GM12878 (cell line): ENCODE results near the gene TINCR. TPM values are rescaled to one million over a fixed set of nuclear protein-coding genes. Genes with fewer than 3 reads are reported as not detected.

Experiments
- ATAC-seq: fragments of 200-7000 bp; cut with Tn5 transposase; 3 replicates; pipeline ENCODE4 v1.9.1; 2020; ENCODE audit warnings: mild to moderate bottlenecking, moderate library complexity
- Bru-seq: library from RNA; stranded (reverse); fragments of 400-500 nt; gene quantifications from one replicate; lab custom pipeline; 2021; lab: Mats Ljungman, UMichigan
- BruChase-seq, 2 experiments: library from RNA; stranded (reverse); fragments of 400-500 nt; gene quantifications; one replicate each; lab custom pipeline; 2021; lab: Mats Ljungman, UMichigan
- BruUV-seq: library from RNA; stranded (reverse); fragments of 400-500 nt; replicated peaks from 2 replicates; lab custom pipeline; 2021; lab: Mats Ljungman, UMichigan
- CTCF ChIA-PET: fragments of 300-600 bp; sonication (Branson Sonifier 250); formaldehyde crosslinking; extraction: SDS; loops from one replicate; lab custom pipeline; 2021; ENCODE audit warnings: inconsistent platforms; lab: Yijun Ruan, JAX
- POLR2A ChIA-PET: fragments of 350-600 bp; formaldehyde crosslinking; extraction: SDS; loops from one replicate; lab custom pipeline; 2021; ENCODE audit warnings: inconsistent platforms; lab: Charles Lee
- RAD21 ChIA-PET: fragments of 300-600 bp; sonication (Branson Sonifier 250); formaldehyde crosslinking; loops from one replicate; lab custom pipeline; 2023; ENCODE audit warnings: antibody characterized with exemption; ENCODE audit not compliant: unreplicated experiment; lab: Charles Lee
- SMC1A ChIA-PET: fragments of 300-600 bp; sonication (Branson Sonifier 250); formaldehyde crosslinking; loops from one replicate; lab custom pipeline; 2023; ENCODE audit not compliant: unreplicated experiment, uncharacterized antibody; lab: Charles Lee
- DNase-seq: peaks from one replicate; pipeline ENCODE4 v3.0.0-alpha.2; 2011; ENCODE audit warnings: low read depth, low spot score
- FAIRE-seq: peaks from 3 replicates; lab custom pipeline; 2011; peaks lifted over from hg19 to GRCh38; lab: Jason Lieb, UNC
- H2AFZ ChIP-seq: 2 replicates; pipeline ENCODE4 v1.6.0; 2011; ENCODE audit warnings: low read depth, low read length, control low read depth; ENCODE audit not compliant: control insufficient read depth
- H3K27ac ChIP-seq: 2 replicates; pipeline ENCODE4 v1.5.1; 2011; ENCODE audit warnings: control low read depth; ENCODE audit not compliant: control insufficient read depth, insufficient read depth
- H3K27me3 ChIP-seq, 2 experiments: replicated peaks in 1 of 2; 2 replicates each; pipeline versions ENCODE4 v1.6.0 to v1.6.1; 2011; ENCODE audit warnings: low read length in 1 of 2; ENCODE audit not compliant: control insufficient read depth in 2 of 2, insufficient read depth in 2 of 2
- H3K36me3 ChIP-seq, 2 experiments: 2 replicates each; pipeline ENCODE4 v1.5.1; 2011; ENCODE audit warnings: low read length in 1 of 2; ENCODE audit not compliant: control insufficient read depth in 2 of 2, insufficient read depth in 2 of 2
- H3K4me1 ChIP-seq: 2 replicates; pipeline ENCODE4 v1.6.1; 2011; ENCODE audit warnings: mild to moderate bottlenecking, low read length, moderate library complexity, mixed read lengths; ENCODE audit not compliant: control insufficient read depth, insufficient read depth
- H3K4me2 ChIP-seq: 2 replicates; pipeline ENCODE4 v1.6.0; 2011; ENCODE audit warnings: control low read depth; ENCODE audit not compliant: control insufficient read depth, insufficient read depth
- H3K4me3 ChIP-seq: fragments of 200-600 bp; sonication (generic); 2 replicates; pipeline ENCODE4 v1.5.1; 2016
- H3K79me2 ChIP-seq: 2 replicates; pipeline ENCODE4 v1.6.0; 2011; ENCODE audit warnings: low read length; ENCODE audit not compliant: control insufficient read depth, insufficient read depth
- H3K9ac ChIP-seq: 2 replicates; pipeline ENCODE4 v1.8.0; 2011; ENCODE audit warnings: low read length, control low read depth, mixed read lengths; ENCODE audit not compliant: control insufficient read depth, insufficient read depth
- H3K9me3 ChIP-seq: replicated peaks from 3 replicates; pipeline ENCODE4 v1.5.1; 2011; ENCODE audit warnings: mild to moderate bottlenecking, low read length; ENCODE audit not compliant: control insufficient read depth, insufficient read depth
- H4K20me1 ChIP-seq: 2 replicates; pipeline ENCODE4 v1.6.0; 2011; ENCODE audit not compliant: control insufficient read depth, insufficient read depth
- HDGF ChIP-seq: fragments of 450-650 bp; IDR thresholded peaks from 2 replicates; pipeline ENCODE4 v1.6.1; 2016; ENCODE audit warnings: antibody characterized with exemption
- IKZF2 ChIP-seq, 2 experiments: fragments of 450-650 bp; IDR thresholded peaks; 2 replicates each; pipeline ENCODE4 v1.6.1; 2017; ENCODE audit warnings: mild to moderate bottlenecking in 2 of 2, moderate library complexity in 2 of 2
- MEF2B ChIP-seq: fragments of 450-650 bp; IDR thresholded peaks from 2 replicates; pipeline ENCODE4 v1.6.1; 2018; ENCODE audit warnings: mild to moderate bottlenecking, moderate library complexity; ENCODE audit not compliant: partially characterized antibody, poor library complexity, severe bottlenecking
- NFYB ChIP-seq: IDR thresholded peaks from 2 replicates; pipeline ENCODE4 v1.6.1; 2011; ENCODE audit warnings: low read depth, mild to moderate bottlenecking, low read length, improper control_type of control experiment, moderate library complexity; ENCODE audit not compliant: insufficient read depth
- RBBP5 ChIP-seq: fragments of 200-600 bp; sonication (generic); conservative IDR thresholded peaks from 2 replicates; pipeline ENCODE4 v1.6.1; 2016
- SIX5 ChIP-seq: IDR thresholded peaks from 2 replicates; pipeline ENCODE4 v1.6.1; 2011; ENCODE audit warnings: mild to moderate bottlenecking, low read depth, low read length, moderate library complexity; ENCODE audit not compliant: severe bottlenecking
- SREBF1 ChIP-seq: IDR thresholded peaks from 2 replicates; pipeline ENCODE4 v1.6.1; 2012; ENCODE audit warnings: mild to moderate bottlenecking, low read length
- WRNIP1 ChIP-seq: IDR thresholded peaks from 2 replicates; pipeline ENCODE4 v1.6.1; 2011; ENCODE audit warnings: low read depth, low read length, improper control_type of control experiment, borderline replicate concordance
- WGBS: methylation state at CpG from one replicate; pipeline ENCODE4 v1.1.6; 2016; ENCODE audit warnings: low lambda C conversion rate; ENCODE audit not compliant: insufficient replicate concordance, insufficient coverage; ENCODE audit errors: missing lambda C conversion rate; 5-methylcytosine and 5-hydroxymethylcytosine counted together
- in situ Hi-C: fragments of 300-500 bp; cut with MboI; formaldehyde crosslinking; loops from 9 replicates; pipeline ENCODE4 v1.14.3; 2018; ENCODE audit warnings: mixed read lengths
- intact Hi-C: fragments of 100-400 bp; cut with micrococcal nuclease; formaldehyde crosslinking; loops from one replicate; pipeline ENCODE4 v1.14.2; 2022; ENCODE audit not compliant: unreplicated experiment
- long read RNA-seq, 2 experiments: library from polyadenylated mRNA; unstranded; transcript quantifications; one replicate each; pipeline ENCODE4 v2.0.0, GENCODE V29; 2019 to 2020
- polyA minus RNA-seq, 3 experiments: library from RNA; depleted of rRNA, polyadenylated mRNA; stranded (reverse); fragments of >200 nt; gene quantifications; 2 replicates each; pipeline ENCODE4 v1.2.3, GENCODE V29; 2011
- polyA plus RNA-seq, 11 experiments: library from polyadenylated mRNA; depleted of rRNA in 4 of 11; unstranded in 6 of 11; stranded (reverse) in 5 of 11; fragments of >200 nt; fragmentation: Nextera tagmentation in 4 of 11; fragmentation: Illumina TruSeq in 1 of 11; extraction: Ambion mirVana in 4 of 11; extraction: Trizol in 1 of 11; gene quantifications; 1 replicate in 1 of 11; 2 replicates in 10 of 11; pipeline versions ENCODE4 v1.2.1 to v1.2.3, GENCODE V29; 2011 to 2016; ENCODE audit warnings: inconsistent platforms in 2 of 11, missing spikeins in 2 of 11, low read depth in 1 of 11
- total RNA-seq, 4 experiments: library from RNA; depleted of rRNA in 3 of 4; stranded (reverse); fragments of >200 nt in 3 of 4; fragmentation: Illumina TruSeq in 1 of 4; extraction: Trizol in 1 of 4; gene quantifications; 2 replicates each; pipeline versions ENCODE4 v1.2.1 to v1.2.3, GENCODE V29; 2013 to 2021
- TF ChIP-seq, protein P1 (sequence below): IDR thresholded peaks from 2 replicates; pipeline ENCODE4 v1.6.1; 2012; ENCODE audit warnings: improper control_type of control experiment, low read depth, low read length; ENCODE audit not compliant: insufficient replicate concordance
- TF ChIP-seq, protein P2 (sequence below): fragments of 450-650 bp; conservative IDR thresholded peaks from 2 replicates; pipeline ENCODE4 v1.6.1; 2017; ENCODE audit warnings: mild to moderate bottlenecking, moderate library complexity

TINCR gene
- 1.2 and 3.6 TPM in 2 replicates for total RNA-seq (2013; cell fraction: nucleolus; rRNA removed)
- total RNA-seq (2014; rRNA removed) (0.06 TPM in 1 of 2 replicates, not detected in the other), total RNA-seq (2014; rRNA removed; fragmentation: Illumina TruSeq; extraction: Trizol) (0.23 TPM in 1 of 2 replicates, not detected in the other), total RNA-seq (2021) (0.16 and 0.36 TPM in 2 replicates), polyA plus RNA-seq (2011; rRNA removed) (0.06 and 0.27 TPM in 2 replicates), polyA plus RNA-seq (2014; fragmentation: Illumina TruSeq; extraction: Trizol) (0.08 and 0.10 TPM in 2 replicates), polyA plus RNA-seq (2014; fragmentation: Nextera tagmentation; extraction: Ambion mirVana) (under 1 TPM in 1 of 2 experiments, not detected in 1; 0.02 TPM), polyA plus RNA-seq (2014; rRNA removed) (0.05 and 0.14 TPM in 2 replicates), polyA plus RNA-seq (2016; fragmentation: Nextera tagmentation; extraction: Ambion mirVana) (under 1 TPM in 1 of 2 experiments, not detected in 1; 0.05 TPM), polyA minus RNA-seq (2011; rRNA and poly(A)+ RNA removed) (0.10 and 0.22 TPM in 2 replicates), Bru-seq, nascent RNA (percentile 47 among the genes with signal in this experiment), BruChase-seq, experiment 1, labeled RNA remaining after a 6-hour chase (percentile 53 among the genes with signal in this experiment), BruChase-seq, experiment 2, labeled RNA remaining after a 2-hour chase (percentile 47 among the genes with signal in this experiment)
- 0.33 TPM for polyA plus RNA-seq (2011; ENCODE audit: low read depth)
- 0.22 and 0.25 TPM in 2 replicates for polyA plus RNA-seq (2011; cell fraction: cytosol; rRNA removed)
- polyA plus RNA-seq (2011; cell fraction: nucleus; rRNA removed) = 1.1 and 1.2 TPM in 2 replicates
- 0.56 and 0.65 TPM in 2 replicates for polyA plus RNA-seq (2012)
- not detected in 2 replicates for polyA minus RNA-seq (2011; cell fraction: cytosol; rRNA and poly(A)+ RNA removed)
- polyA minus RNA-seq (2011; cell fraction: nucleus; rRNA and poly(A)+ RNA removed) = 0.12 TPM in 1 of 2 replicates, not detected in the other
- long read RNA-seq, experiment 1 = 0 reads
- long read RNA-seq, experiment 2 = 0 reads

GRCh38 chr19:5567360-5567969, at the start of gene TINCR:
Gene TINCR (minus strand): TSS chr19:5567953.
- ChIA-PET RAD21 (no interaction called here), SMC1A (no interaction called here), POLR2A (no interaction called here), CTCF (no interaction called here)
- Histone ChIP-seq H3K79me2 (no peaks in the 10 kb centered on the region), H3K4me1 (no peaks in the 10 kb centered on the region), H3K4me2 (no peak within 1 kb of the TSS), H3K36me3 (no peaks in the 10 kb centered on the region), H3K4me3 (no peak within 1 kb of the TSS), H3K27ac (no peak within 1 kb of the TSS), H2AFZ (no peak within 1 kb of the TSS), H4K20me1 (no peaks in the 10 kb centered on the region), H3K27me3 (no peaks in the 10 kb centered on the region; a peak in 1 of 4 replicates), H3K9ac (no peak within 1 kb of the TSS), H3K9me3 (no peaks in the 10 kb centered on the region; the same call in 2 of the 3 replicates)
- BruUV-seq = no TSS peak
- FAIRE-seq = no peak
- in situ Hi-C loops (no loop called here), intact Hi-C loops (no loop called here)
- 75% methylated on average over 32 of the region's 63 CpGs for WGBS
- no peak for DNase-seq
- no peak for ATAC-seq
- TF ChIP-seq WRNIP1 (no peak), HDGF (no peak), IKZF2 (IDR thresholded peaks at IDR 0.05) (no peak), RBBP5 (no peak), NFYB (no peak), SIX5 (no peak), MEF2B (no peak), SREBF1 (no peak)
- TF ChIP-seq, protein P1, sequence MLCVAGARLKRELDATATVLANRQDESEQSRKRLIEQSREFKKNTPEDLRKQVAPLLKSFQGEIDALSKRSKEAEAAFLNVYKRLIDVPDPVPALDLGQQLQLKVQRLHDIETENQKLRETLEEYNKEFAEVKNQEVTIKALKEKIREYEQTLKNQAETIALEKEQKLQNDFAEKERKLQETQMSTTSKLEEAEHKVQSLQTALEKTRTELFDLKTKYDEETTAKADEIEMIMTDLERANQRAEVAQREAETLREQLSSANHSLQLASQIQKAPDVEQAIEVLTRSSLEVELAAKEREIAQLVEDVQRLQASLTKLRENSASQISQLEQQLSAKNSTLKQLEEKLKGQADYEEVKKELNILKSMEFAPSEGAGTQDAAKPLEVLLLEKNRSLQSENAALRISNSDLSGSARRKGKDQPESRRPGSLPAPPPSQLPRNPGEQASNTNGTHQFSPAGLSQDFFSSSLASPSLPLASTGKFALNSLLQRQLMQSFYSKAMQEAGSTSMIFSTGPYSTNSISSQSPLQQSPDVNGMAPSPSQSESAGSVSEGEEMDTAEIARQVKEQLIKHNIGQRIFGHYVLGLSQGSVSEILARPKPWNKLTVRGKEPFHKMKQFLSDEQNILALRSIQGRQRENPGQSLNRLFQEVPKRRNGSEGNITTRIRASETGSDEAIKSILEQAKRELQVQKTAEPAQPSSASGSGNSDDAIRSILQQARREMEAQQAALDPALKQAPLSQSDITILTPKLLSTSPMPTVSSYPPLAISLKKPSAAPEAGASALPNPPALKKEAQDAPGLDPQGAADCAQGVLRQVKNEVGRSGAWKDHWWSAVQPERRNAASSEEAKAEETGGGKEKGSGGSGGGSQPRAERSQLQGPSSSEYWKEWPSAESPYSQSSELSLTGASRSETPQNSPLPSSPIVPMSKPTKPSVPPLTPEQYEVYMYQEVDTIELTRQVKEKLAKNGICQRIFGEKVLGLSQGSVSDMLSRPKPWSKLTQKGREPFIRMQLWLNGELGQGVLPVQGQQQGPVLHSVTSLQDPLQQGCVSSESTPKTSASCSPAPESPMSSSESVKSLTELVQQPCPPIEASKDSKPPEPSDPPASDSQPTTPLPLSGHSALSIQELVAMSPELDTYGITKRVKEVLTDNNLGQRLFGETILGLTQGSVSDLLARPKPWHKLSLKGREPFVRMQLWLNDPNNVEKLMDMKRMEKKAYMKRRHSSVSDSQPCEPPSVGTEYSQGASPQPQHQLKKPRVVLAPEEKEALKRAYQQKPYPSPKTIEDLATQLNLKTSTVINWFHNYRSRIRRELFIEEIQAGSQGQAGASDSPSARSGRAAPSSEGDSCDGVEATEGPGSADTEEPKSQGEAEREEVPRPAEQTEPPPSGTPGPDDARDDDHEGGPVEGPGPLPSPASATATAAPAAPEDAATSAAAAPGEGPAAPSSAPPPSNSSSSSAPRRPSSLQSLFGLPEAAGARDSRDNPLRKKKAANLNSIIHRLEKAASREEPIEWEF = no peak
- TF ChIP-seq, protein P2, sequence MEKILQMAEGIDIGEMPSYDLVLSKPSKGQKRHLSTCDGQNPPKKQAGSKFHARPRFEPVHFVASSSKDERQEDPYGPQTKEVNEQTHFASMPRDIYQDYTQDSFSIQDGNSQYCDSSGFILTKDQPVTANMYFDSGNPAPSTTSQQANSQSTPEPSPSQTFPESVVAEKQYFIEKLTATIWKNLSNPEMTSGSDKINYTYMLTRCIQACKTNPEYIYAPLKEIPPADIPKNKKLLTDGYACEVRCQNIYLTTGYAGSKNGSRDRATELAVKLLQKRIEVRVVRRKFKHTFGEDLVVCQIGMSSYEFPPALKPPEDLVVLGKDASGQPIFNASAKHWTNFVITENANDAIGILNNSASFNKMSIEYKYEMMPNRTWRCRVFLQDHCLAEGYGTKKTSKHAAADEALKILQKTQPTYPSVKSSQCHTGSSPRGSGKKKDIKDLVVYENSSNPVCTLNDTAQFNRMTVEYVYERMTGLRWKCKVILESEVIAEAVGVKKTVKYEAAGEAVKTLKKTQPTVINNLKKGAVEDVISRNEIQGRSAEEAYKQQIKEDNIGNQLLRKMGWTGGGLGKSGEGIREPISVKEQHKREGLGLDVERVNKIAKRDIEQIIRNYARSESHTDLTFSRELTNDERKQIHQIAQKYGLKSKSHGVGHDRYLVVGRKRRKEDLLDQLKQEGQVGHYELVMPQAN = no peak
